Upper lobe of left lung (tissue), 6 donors: ENCODE results near the gene TREX2. TPM values are rescaled to one million over a fixed set of nuclear protein-coding genes. Genes with fewer than 3 reads are reported as not detected.

Experiments
- ATAC-seq, 2 donors: fragments of 200-7000 bp; cut with Tn5 transposase; one replicate each; pipeline ENCODE4 v1.9.1; 2022; ENCODE audit warnings: mild to moderate bottlenecking in 2 of 2, moderate library complexity in 2 of 2; ENCODE audit not compliant: low FRiP score in 2 of 2
- DNase-seq, 2 donors: peaks; one replicate each; pipeline ENCODE4 v3.0.0-alpha.2; 2019 to 2020
- H3K27ac ChIP-seq, 4 donors: fragments of 200-600 bp; sonication (generic); one replicate each; pipeline ENCODE4 v1.5.1; 2016 to 2019
- H3K27me3 ChIP-seq, 4 donors: fragments of 200-600 bp; sonication (generic); one replicate each; pipeline ENCODE4 v1.5.1; 2017 to 2019
- H3K36me3 ChIP-seq, 4 donors: fragments of 200-600 bp; sonication (generic); one replicate each; pipeline ENCODE4 v1.5.1; 2016 to 2019
- H3K4me1 ChIP-seq, 4 donors: fragments of 200-600 bp; sonication (generic); one replicate each; pipeline ENCODE4 v1.5.1; 2018 to 2019
- H3K4me3 ChIP-seq, 4 donors: fragments of 200-600 bp; sonication (generic); one replicate each; pipeline ENCODE4 v1.5.1; 2017 to 2019; ENCODE audit warnings: mild to moderate bottlenecking in 2 of 4, moderate library complexity in 1 of 4
- H3K9me3 ChIP-seq, 4 donors: fragments of 200-600 bp; sonication (generic); one replicate each; pipeline ENCODE4 v1.5.1; 2018 to 2019
- EP300 ChIP-seq, 4 donors: sonication (generic); formaldehyde crosslinking; IDR thresholded peaks; one replicate each; pipeline ENCODE4 v1.5.1; 2017; ENCODE audit warnings: antibody characterized with exemption in 4 of 4, control low read depth in 2 of 4
- POLR2A ChIP-seq, 4 donors: fragments of 450-650 bp; IDR thresholded peaks; one replicate each; pipeline ENCODE4 v1.5.1; 2016 to 2017; ENCODE audit warnings: antibody characterized with exemption in 4 of 4, mild to moderate bottlenecking in 2 of 4
- POLR2AphosphoS5 ChIP-seq, 2 donors: sonication (generic); formaldehyde crosslinking; IDR thresholded peaks; one replicate each; pipeline ENCODE4 v1.5.1; 2017; ENCODE audit warnings: antibody characterized with exemption in 2 of 2
- WGBS, 2 donors: methylation state at CpG; one replicate each; pipeline ENCODE4 v1.1.5; 2017 to 2018; 5-methylcytosine and 5-hydroxymethylcytosine counted together
- total RNA-seq, 6 donors: library from RNA; depleted of rRNA in 4 of 6; stranded (reverse); fragments of >200 nt in 4 of 6; gene quantifications; one replicate each; pipeline versions ENCODE4 v1.1.0 to v1.2.1, GENCODE V29; 2016 to 2021
- TF ChIP-seq, protein P1 (sequence below), 6 experiments: fragments of 450-650 bp in 4 of 6; fragments of 200-600 bp in 2 of 6; sonication (generic) in 2 of 6; IDR thresholded peaks; one replicate each; pipeline ENCODE4 v1.5.1; 2016 to 2019; ENCODE audit warnings: antibody characterized with exemption in 6 of 6
- donor health status: DM: no; HTN: no; CAD: no; lungs with moderate emphysema.
- donor health status: DM: no; HTN: yes; CAD: no; lungs with severe emphysema.

The TREX2 gene
- total RNA-seq, 6 donors from 2014 or later, result 0.97 to 7.3 (median 2.8) TPM

DNA sequence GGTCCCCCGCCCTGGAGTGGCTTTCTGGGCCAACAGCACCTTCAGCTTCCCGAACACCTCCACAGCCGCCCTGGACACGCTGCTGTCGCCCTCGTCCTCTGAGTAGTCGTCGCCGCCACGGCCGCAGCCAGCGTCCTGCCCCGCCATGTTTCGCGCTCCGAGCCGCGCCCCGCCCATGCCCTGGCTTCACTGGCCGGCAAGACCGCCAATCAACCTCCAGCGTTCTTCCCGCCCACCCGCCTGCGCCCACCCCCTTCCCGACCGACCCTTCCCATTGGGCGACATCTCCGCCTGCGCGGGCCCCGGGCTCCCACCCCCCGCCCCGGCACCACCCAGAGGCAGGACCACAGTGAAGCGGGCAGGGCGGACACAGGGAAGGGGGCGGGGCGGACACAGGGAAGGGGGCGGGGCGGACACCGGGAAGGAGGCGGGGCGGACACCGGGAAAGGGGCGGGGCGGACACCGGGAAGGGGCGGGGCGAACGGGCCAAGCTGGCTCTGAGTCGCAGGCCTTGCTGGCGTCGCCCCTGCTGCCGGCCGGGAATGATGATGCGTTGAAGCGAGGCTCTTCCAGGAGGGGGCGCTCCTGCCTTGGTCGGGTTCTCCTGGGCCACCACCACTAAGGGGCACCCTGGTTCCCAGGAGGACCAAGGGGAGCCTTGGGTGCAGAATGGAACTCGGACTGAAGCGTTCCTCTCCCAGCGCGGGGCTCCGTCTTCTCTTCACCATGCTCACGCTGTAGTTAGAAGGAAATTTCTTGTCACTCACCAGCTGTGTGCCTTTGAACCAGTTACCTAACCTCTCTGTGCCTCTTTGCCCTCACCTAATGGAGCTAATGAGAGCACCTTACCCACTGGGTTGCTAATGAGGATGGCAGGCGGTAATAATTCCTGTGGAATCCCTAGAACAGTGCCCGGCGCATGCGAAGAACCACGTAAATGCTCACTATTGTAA, 24.8 kb upstream of the TREX2 start, which contains the start of gene HAUS7:
Gene HAUS7 (minus strand): TSS at position 166 of the 953 bp plus-strand sequence. CDS start 19 bp downstream, at position 147.
- 32% methylated on average over 68 of the region's 70 CpGs; no CpG with 5 or more reads in 1 of the 2 donors for WGBS, 2 donors
- Histone ChIP-seq H3K27me3 (peaks cover 0 to 4% (median 0%) of the 10 kb centered on the region in 4 donors), H3K27ac (peak within 1 kb of the TSS; percentile 69 to 79 (median 74)), H3K9me3 (no peaks in the 10 kb centered on the region), H3K4me3 (peak within 1 kb of the TSS; percentile 30 to 84 (median 62)), H3K4me1 (peaks cover 7 to 23% (median 10%) of the 10 kb centered on the region in 4 donors), H3K36me3 (peaks cover 0 to 15% (median 0%) of the 10 kb centered on the region in 4 donors)
- peak; percentile 90 to 97 for DNase-seq
- peak; percentile 92 for ATAC-seq
- TF ChIP-seq POLR2A (IDR thresholded peaks at IDR 0.05) (peak in 2 of 4 donors; percentile 46 to 54), POLR2AphosphoS5 (IDR thresholded peaks at IDR 0.05) (peak in 1 of 2 donors; percentile 42), EP300 (IDR thresholded peaks at IDR 0.05) (no peak)
- TF ChIP-seq, protein P1, sequence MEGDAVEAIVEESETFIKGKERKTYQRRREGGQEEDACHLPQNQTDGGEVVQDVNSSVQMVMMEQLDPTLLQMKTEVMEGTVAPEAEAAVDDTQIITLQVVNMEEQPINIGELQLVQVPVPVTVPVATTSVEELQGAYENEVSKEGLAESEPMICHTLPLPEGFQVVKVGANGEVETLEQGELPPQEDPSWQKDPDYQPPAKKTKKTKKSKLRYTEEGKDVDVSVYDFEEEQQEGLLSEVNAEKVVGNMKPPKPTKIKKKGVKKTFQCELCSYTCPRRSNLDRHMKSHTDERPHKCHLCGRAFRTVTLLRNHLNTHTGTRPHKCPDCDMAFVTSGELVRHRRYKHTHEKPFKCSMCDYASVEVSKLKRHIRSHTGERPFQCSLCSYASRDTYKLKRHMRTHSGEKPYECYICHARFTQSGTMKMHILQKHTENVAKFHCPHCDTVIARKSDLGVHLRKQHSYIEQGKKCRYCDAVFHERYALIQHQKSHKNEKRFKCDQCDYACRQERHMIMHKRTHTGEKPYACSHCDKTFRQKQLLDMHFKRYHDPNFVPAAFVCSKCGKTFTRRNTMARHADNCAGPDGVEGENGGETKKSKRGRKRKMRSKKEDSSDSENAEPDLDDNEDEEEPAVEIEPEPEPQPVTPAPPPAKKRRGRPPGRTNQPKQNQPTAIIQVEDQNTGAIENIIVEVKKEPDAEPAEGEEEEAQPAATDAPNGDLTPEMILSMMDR (IDR thresholded peaks at IDR 0.05), result peak; percentile 60 to 81 (median 73)

DNA sequence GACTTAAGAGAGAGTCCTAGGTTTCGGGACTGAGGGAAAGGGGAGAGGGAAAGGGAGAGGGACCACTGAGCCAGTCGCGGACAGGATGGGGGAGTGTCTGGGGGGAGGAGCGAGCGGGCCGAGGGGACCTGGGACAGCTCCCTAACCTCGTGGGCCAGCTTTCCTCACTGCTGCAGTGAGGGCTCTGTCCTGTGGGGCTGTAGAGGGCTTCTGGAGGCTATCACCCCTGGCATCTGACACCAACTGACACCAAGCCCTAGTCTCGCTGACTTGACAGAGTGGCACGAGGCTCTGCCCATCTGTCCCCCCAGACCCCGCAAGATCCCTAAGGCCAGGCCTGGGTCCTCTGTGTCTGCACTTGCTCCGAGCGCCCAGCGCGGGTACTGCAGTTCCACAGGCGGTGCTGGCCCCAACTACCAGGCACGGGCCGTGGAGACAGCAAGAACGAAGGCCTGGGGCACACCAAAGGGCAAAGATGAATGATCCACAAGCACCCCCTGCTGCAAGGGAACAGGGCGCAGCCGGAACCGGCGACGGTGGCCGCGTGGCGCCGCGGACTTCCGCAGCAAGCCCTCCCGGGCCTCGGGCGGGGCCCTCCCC, 24.1 kb upstream of the TREX2 start:
- Histone ChIP-seq H3K27ac (peak overlapping the region; percentile 69 to 79 (median 74)), H3K4me1 (peaks cover 5 to 23% (median 8%) of the 10 kb centered on the region in 4 donors), H3K4me3 (peak overlapping the region; percentile 30 to 84 (median 62)), H3K9me3 (no peaks in the 10 kb centered on the region), H3K36me3 (peaks cover 0 to 15% (median 0%) of the 10 kb centered on the region in 4 donors), H3K27me3 (peaks cover 0 to 4% (median 0%) of the 10 kb centered on the region in 4 donors)
- TF ChIP-seq, protein P1 (IDR thresholded peaks at IDR 0.05), result peak in 4 of 6 experiments; percentile 17 to 59 (median 39)
- TF ChIP-seq POLR2A (IDR thresholded peaks at IDR 0.05) (no peak), POLR2AphosphoS5 (IDR thresholded peaks at IDR 0.05) (no peak), EP300 (IDR thresholded peaks at IDR 0.05) (no peak)
- peak; percentile 0 to 51 for ATAC-seq
- WGBS, 2 donors, result 44% methylated on average over 31 of the region's 32 CpGs; no CpG with 5 or more reads in 1 of the 2 donors
- peak in 1 of 2 donors; percentile 41 for DNase-seq

DNA sequence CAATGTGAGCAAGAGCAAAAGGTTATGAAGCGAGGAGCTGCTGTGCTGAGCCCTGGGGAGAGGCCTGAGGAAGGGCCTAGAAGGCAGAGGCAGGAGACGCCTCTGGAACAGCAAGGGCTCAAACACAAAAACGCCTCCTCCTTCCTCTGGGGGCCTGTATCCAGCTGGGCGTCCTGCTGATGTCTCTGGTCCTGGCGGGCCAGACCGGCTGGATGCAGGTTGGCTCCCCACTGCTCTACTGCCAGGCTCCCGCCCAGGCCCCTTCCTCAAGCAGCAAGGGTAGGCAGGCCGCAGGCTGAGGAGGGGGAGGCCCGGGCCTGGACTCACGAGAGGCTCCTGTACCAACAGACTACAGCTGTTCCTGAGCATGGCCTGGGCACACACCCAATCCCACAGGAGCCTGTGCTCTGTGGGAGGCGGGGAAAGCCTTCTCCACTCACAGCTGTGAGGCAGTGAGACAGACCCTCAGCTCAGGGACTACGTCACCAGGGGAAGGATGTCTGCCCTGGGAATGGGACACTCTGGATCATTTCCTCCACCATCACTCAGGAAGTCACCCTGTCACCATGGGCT, 22.2 kb upstream of the TREX2 start:
- Histone ChIP-seq H3K4me3 (no peak overlapping the region), H3K36me3 (peaks cover 0 to 15% (median 0%) of the 10 kb centered on the region in 4 donors), H3K27me3 (no peaks in the 10 kb centered on the region), H3K27ac (no peak overlapping the region), H3K4me1 (peaks cover 0 to 20% (median 8%) of the 10 kb centered on the region in 4 donors), H3K9me3 (no peaks in the 10 kb centered on the region)
- ATAC-seq (no peak), DNase-seq (no peak)
- TF ChIP-seq POLR2AphosphoS5 (IDR thresholded peaks at IDR 0.05) (no peak), POLR2A (IDR thresholded peaks at IDR 0.05) (no peak), EP300 (IDR thresholded peaks at IDR 0.05) (no peak)
- TF ChIP-seq, protein P1 (IDR thresholded peaks at IDR 0.05), result no peak
- 68 to 100% methylated on average over 2 to 11 of the region's 12 CpGs for WGBS, 2 donors

DNA sequence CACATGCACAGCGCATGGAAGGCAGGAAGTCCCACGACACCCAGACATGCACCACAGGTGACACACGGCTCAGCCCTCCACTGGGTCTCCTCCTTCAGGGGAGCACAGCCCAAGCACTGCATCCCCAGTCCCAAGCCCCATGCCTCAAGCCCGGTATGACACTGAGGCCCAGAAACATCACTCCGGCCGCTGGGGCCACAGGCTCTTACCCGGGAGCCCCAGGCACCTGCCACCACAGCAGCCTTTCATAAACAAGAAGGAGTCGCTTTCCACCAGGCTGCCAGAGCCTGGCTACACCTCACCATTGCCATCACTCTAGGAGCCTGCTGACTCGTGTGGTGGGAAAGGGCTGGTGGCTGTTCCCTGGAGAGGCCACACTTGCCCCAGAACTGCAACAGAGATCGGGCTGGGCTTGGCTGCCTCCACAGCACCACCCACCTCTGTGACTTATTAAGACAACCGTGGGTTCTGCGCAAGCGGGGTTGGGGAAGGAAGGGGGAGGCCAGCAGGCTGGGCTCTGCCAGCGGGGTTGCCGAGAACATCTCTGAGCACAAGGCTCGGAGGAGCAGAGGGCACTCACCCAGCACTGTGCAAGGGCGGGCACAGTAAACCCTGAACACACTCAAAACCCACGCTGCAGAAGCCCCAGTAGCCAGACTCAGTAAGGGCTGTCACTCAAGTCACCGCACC, 20.0 kb upstream of the TREX2 start:
- H3K9me3 ChIP-seq, result no peaks in the 10 kb centered on the region
- H3K4me3 ChIP-seq, result no peak overlapping the region
- TF ChIP-seq POLR2AphosphoS5 (IDR thresholded peaks at IDR 0.05) (no peak), POLR2A (IDR thresholded peaks at IDR 0.05) (no peak), EP300 (IDR thresholded peaks at IDR 0.05) (no peak)
- TF ChIP-seq, protein P1 (IDR thresholded peaks at IDR 0.05), result no peak
- H3K36me3 ChIP-seq, result peaks cover 0 to 23% (median 3%) of the 10 kb centered on the region in 4 donors
- no peak for DNase-seq
- no peaks in the 10 kb centered on the region for H3K27me3 ChIP-seq
- H3K27ac ChIP-seq, result no peak overlapping the region
- H3K4me1 ChIP-seq, result peaks cover 0 to 17% (median 8%) of the 10 kb centered on the region in 4 donors
- no peak for ATAC-seq
- 88 to 100% methylated on average over 1 to 19 of the region's 19 CpGs for WGBS, 2 donors
